Left ventricle myocardium inferior (tissue), 1 donor: ENCODE data around the gene CUEDC1. TPM values are rescaled to one million over a fixed set of nuclear protein-coding genes. Genes with fewer than 3 reads are reported as not detected.

Source experiments
- DNase-seq: peaks from one replicate; pipeline ENCODE4 v3.0.0-alpha.2; 2020
- H3K27ac ChIP-seq: fragments of 200-600 bp; replicated peaks from 2 replicates; pipeline ENCODE4 v1.8.0; 2021
- H3K27me3 ChIP-seq: fragments of 200-600 bp; 2 replicates; pipeline ENCODE4 v1.8.0; 2021; ENCODE audit warnings: low read depth
- H3K36me3 ChIP-seq: fragments of 200-600 bp; 2 replicates; pipeline ENCODE4 v1.8.0; 2021
- H3K4me1 ChIP-seq: fragments of 200-600 bp; 2 replicates; pipeline ENCODE4 v1.8.0; 2021
- H3K4me3 ChIP-seq: fragments of 200-600 bp; 2 replicates; pipeline ENCODE4 v1.8.0; 2021; ENCODE audit warnings: mild to moderate bottlenecking, moderate library complexity
- H3K9me3 ChIP-seq: fragments of 200-600 bp; replicated peaks from 2 replicates; pipeline ENCODE4 v1.8.0; 2021
- intact Hi-C: fragments of 100-400 bp; cut with micrococcal nuclease; formaldehyde crosslinking; loops from one replicate; pipeline ENCODE4 v1.11.0; 2022
- total RNA-seq: library from RNA; stranded (reverse); fragmentation: NEBNext Ultra II Directional; extraction: Animal tissue kit (Norgen Biotek cat#: 25700); gene quantifications from one replicate; pipeline ENCODE4 v1.2.1, GENCODE V29; 2021
- TF ChIP-seq, protein P1 (sequence below): fragments of 200-600 bp; IDR thresholded peaks from 2 replicates; pipeline ENCODE4 v1.8.0; 2021; ENCODE audit warnings: antibody characterized with exemption, mild to moderate bottlenecking, borderline replicate concordance
- donor health status: DM: no; HTN: yes; CAD: no; lungs with severe emphysema.

CUEDC1 gene
- total RNA-seq, 1 donor from 2014 or later = 43.2 TPM

DNA sequence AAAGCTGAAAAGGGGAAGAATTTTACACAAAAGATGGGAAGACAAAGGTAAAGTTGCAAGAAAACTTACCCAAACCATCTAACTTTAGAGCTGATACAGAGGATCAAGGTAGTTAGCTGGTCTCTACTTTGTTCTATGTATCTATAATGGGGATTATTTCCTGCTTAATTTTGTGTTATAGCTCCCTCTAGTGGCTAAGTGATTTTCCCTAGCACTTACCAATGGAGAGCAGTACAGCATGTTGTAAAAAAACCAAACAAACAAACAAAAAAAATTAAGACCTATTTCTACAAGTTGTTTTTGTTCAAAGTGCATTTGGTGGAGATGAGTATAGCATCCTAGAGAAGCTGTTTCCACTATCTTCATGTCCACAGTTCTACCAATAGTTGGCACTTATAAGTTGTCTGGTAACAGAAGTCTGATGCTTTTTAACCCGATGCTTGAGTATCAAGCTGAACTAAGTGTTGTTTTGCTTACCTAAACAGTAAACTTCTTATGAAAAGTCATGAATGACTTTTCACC is 44.3 kb upstream of the CUEDC1 start:
- intact Hi-C loops = loop anchor here (10.0 kb wide), 1 partner anchor 115 kb away; no protein-coding TSS in a partner anchor
- Histone ChIP-seq H3K27ac (peak overlapping the region; percentile 16), H3K36me3 (peaks cover 50% of the 10 kb centered on the region)

DNA sequence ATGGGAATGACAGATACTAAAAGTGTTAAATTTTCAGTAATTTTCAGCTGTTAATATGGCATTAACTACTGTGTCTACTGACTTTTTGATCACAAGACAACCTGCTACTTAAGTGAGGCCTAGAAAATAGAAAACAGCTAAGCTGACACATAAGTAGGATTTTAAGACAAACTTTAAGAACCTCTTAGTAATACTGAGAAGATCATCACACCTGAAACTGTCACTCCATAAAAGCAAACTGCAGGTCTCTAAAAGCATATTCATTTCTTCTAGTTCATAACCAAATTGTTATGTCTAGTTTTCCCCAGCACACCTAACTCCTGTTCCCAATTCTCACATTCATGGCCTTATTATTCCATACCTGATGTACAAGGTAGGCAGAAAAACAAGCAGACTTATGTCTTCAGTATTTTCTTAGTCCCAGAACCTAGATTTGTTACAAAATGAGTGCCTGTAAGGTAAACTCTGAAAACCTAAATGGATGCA is 43.8 kb upstream of the CUEDC1 start:
- Histone ChIP-seq H3K4me1 (peaks cover 60% of the 10 kb centered on the region), H3K36me3 (peaks cover 45% of the 10 kb centered on the region), H3K9me3 (no peaks in the 10 kb centered on the region), H3K27me3 (no peaks in the 10 kb centered on the region), H3K27ac (peak overlapping the region; percentile 16), H3K4me3 (no peak overlapping the region)
- intact Hi-C loops = no loop called here
- DNase-seq = no peak
- TF ChIP-seq, protein P1, sequence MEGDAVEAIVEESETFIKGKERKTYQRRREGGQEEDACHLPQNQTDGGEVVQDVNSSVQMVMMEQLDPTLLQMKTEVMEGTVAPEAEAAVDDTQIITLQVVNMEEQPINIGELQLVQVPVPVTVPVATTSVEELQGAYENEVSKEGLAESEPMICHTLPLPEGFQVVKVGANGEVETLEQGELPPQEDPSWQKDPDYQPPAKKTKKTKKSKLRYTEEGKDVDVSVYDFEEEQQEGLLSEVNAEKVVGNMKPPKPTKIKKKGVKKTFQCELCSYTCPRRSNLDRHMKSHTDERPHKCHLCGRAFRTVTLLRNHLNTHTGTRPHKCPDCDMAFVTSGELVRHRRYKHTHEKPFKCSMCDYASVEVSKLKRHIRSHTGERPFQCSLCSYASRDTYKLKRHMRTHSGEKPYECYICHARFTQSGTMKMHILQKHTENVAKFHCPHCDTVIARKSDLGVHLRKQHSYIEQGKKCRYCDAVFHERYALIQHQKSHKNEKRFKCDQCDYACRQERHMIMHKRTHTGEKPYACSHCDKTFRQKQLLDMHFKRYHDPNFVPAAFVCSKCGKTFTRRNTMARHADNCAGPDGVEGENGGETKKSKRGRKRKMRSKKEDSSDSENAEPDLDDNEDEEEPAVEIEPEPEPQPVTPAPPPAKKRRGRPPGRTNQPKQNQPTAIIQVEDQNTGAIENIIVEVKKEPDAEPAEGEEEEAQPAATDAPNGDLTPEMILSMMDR = no peak

More for the DNA sequence above, 44.3 kb upstream of the CUEDC1 start:
- Histone ChIP-seq H3K4me1 (peaks cover 60% of the 10 kb centered on the region), H3K9me3 (no peaks in the 10 kb centered on the region), H3K27me3 (no peaks in the 10 kb centered on the region), H3K4me3 (no peak overlapping the region)
- TF ChIP-seq, protein P1 = peak; percentile 86
- no peak for DNase-seq

GRCh38 chr17:57997085-57997809 is 42.0 kb upstream of the CUEDC1 start:
- Histone ChIP-seq H3K4me1 (peaks cover 60% of the 10 kb centered on the region), H3K36me3 (peaks cover 27% of the 10 kb centered on the region), H3K27ac (no peak overlapping the region), H3K9me3 (no peaks in the 10 kb centered on the region), H3K4me3 (no peak overlapping the region), H3K27me3 (no peaks in the 10 kb centered on the region)
- intact Hi-C loops = loop anchor here (2.0 kb wide), 1 partner anchor 138 kb away; no protein-coding TSS in a partner anchor
- no peak for DNase-seq
- TF ChIP-seq, protein P1 = no peak

- peak; percentile 37 for DNase-seq
- H3K9me3 ChIP-seq = no peaks in the 10 kb centered on the region
- peaks cover 60% of the 10 kb centered on the region for H3K4me1 ChIP-seq
Measured at GRCh38 chr17:57995076-57995956, 40.1 kb upstream of the CUEDC1 start.

GRCh38 chr17:57994436-57994835 is 39.2 kb upstream of the CUEDC1 start:
- TF ChIP-seq, protein P1 = no peak
- Histone ChIP-seq H3K36me3 (peaks cover 10% of the 10 kb centered on the region), H3K9me3 (no peaks in the 10 kb centered on the region), H3K27ac (peak overlapping the region; percentile 99), H3K4me1 (peaks cover 61% of the 10 kb centered on the region), H3K27me3 (no peaks in the 10 kb centered on the region), H3K4me3 (no peak overlapping the region)
- DNase-seq = no peak
- intact Hi-C loops = no loop called here

More at GRCh38 chr17:57995076-57995956, 40.1 kb upstream of the CUEDC1 start:
- Histone ChIP-seq H3K27me3 (no peaks in the 10 kb centered on the region), H3K36me3 (peaks cover 15% of the 10 kb centered on the region), H3K27ac (peak overlapping the region; percentile 99), H3K4me3 (no peak overlapping the region)
- intact Hi-C loops = no loop called here
- TF ChIP-seq, protein P1 = peak; percentile 76
